Caco-2 (cell line): ENCODE results near the gene ACP7. TPM values are rescaled to one million over a fixed set of nuclear protein-coding genes. Genes with fewer than 3 reads are reported as not detected.

Source experiments
- BruUV-seq: library from RNA; stranded (reverse); fragments of 400-500 nt; replicated peaks from 2 replicates; lab custom pipeline; 2021; lab: Mats Ljungman, UMichigan
- CTCF ChIA-PET: fragments of 300-600 bp; sonication (Branson Sonifier 250); formaldehyde crosslinking; loops from one replicate; lab custom pipeline; 2022; ENCODE audit warnings: antibody characterized with exemption; lab: Charles Lee
- POLR2A ChIA-PET: fragments of 300-600 bp; sonication (Branson Sonifier 250); formaldehyde crosslinking; loops from one replicate; lab custom pipeline; 2022; ENCODE audit warnings: antibody characterized with exemption; lab: Charles Lee
- DNase-seq, 2 experiments: peaks; one replicate each; pipeline versions ENCODE4 v3.0.0 to v3.0.0-alpha.2; 2020 to 2022
- H3K27me3 ChIP-seq: replicated peaks from 2 replicates; pipeline ENCODE4 v1.6.0; 2011; ENCODE audit warnings: low read length; ENCODE audit not compliant: control insufficient read depth, insufficient read depth
- H3K36me3 ChIP-seq: 2 replicates; pipeline ENCODE4 v1.5.1; 2011; ENCODE audit warnings: low read length; ENCODE audit not compliant: control insufficient read depth, insufficient read depth
- H3K4me1 ChIP-seq: fragments of 250-450 bp; sonication (Bioruptor Pico); 2 replicates; pipeline ENCODE4 v1.5.1; 2020; ENCODE audit warnings: mild to moderate bottlenecking
- H3K4me3 ChIP-seq: 2 replicates; pipeline ENCODE4 v1.5.1; 2011; ENCODE audit warnings: low read depth, mild to moderate bottlenecking, control low read depth, low read length
- H3K9me3 ChIP-seq: fragments of 250-450 bp; sonication (Bioruptor Pico); 2 replicates; pipeline ENCODE4 v1.5.1; 2020; ENCODE audit warnings: mild to moderate bottlenecking, moderate library complexity
- H3K27ac Mint-ChIP-seq: one replicate; pipeline ENCODE4 v1.8.0; 2022; ENCODE audit warnings: mixed read lengths; ENCODE audit not compliant: unreplicated experiment
- H3K27me3 Mint-ChIP-seq: one replicate; pipeline ENCODE4 v1.8.0; 2022; ENCODE audit warnings: mixed read lengths; ENCODE audit not compliant: insufficient read depth, unreplicated experiment
- H3K36me3 Mint-ChIP-seq: one replicate; pipeline ENCODE4 v1.8.0; 2022; ENCODE audit warnings: mild to moderate bottlenecking, mixed read lengths; ENCODE audit not compliant: insufficient read depth, unreplicated experiment
- H3K4me1 Mint-ChIP-seq: one replicate; pipeline ENCODE4 v1.8.0; 2022; ENCODE audit warnings: low read depth, mixed read lengths; ENCODE audit not compliant: unreplicated experiment
- H3K4me3 Mint-ChIP-seq: one replicate; pipeline ENCODE4 v1.8.0; 2022; ENCODE audit warnings: mild to moderate bottlenecking, moderate library complexity, mixed read lengths; ENCODE audit not compliant: unreplicated experiment
- H3K9me3 Mint-ChIP-seq: one replicate; pipeline ENCODE4 v1.8.0; 2022; ENCODE audit warnings: mixed read lengths; ENCODE audit not compliant: unreplicated experiment
- CTCF ChIP-seq, 2 experiments: fragments of 200-600 bp in 1 of 2; IDR thresholded peaks; 1 replicate in 1 of 2; 2 replicates in 1 of 2; pipeline versions ENCODE4 v1.5.1 to v1.8.0; 2011 to 2022; ENCODE audit warnings: antibody characterized with exemption in 1 of 2, control low read depth in 1 of 2, inconsistent platforms in 1 of 2, low read depth in 1 of 2, low read length in 1 of 2, mild to moderate bottlenecking in 1 of 2, moderate library complexity in 1 of 2; ENCODE audit not compliant: insufficient read depth in 1 of 2, severe bottlenecking in 1 of 2, unreplicated experiment in 1 of 2
- intact Hi-C: fragments of 100-400 bp; cut with micrococcal nuclease; formaldehyde crosslinking; loops from one replicate; pipeline ENCODE4 v1.10.0; 2022; ENCODE audit not compliant: unreplicated experiment
- total RNA-seq: library from RNA; stranded (reverse); gene quantifications from 2 replicates; pipeline ENCODE4 v1.2.3, GENCODE V29; 2022

ACP7 gene
- total RNA-seq, 1 experiment from 2014 or later, result 0.45 TPM

DNA sequence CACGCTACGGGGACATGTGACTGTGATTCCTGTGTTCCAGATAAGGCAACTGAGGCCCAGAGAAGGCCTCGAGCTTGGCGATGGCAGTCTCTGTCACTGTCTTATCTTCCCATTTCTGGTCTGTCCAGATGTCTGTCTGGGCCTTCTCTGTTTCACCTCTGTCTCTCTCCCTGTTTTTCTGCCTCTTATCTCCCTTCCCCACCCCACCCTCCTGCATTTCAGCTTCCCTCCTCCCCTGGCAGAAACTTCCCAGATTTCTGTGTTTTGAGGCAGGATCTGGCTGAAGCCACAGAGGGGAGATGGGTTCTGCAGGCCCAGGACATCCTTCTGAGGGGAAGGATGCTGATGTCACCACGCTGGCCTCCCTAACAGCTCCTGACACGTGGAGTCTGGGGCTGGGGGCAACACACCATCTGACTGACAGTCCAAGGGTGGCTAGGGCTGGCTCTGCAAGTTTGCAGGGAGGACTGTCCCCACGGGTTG lies 55.8 kb downstream of the ACP7 start:
- POLR2A ChIA-PET, result interaction anchor here (0.5 to 0.7 kb wide), 2 partner anchors 84 to 164 kb away, joined by 3 read pairs; no protein-coding TSS in a partner anchor
- intact Hi-C loops, result loop anchor here (1.0 kb wide), 1 partner anchor 14 kb away; no protein-coding TSS in a partner anchor
- DNase-seq, result peak; percentile 54 to 76
- H3K4me1 Mint-ChIP-seq, result peaks cover 77% of the 10 kb centered on the region
- H3K4me3 ChIP-seq, result no peak overlapping the region
- H3K9me3 ChIP-seq, result peaks cover 4% of the 10 kb centered on the region; the same call in 1 of the 2 replicates
- no peaks in the 10 kb centered on the region for H3K27me3 ChIP-seq
- peaks cover 86% of the 10 kb centered on the region for H3K4me1 ChIP-seq
- CTCF ChIA-PET, result interaction anchor here (0.5 to 1.0 kb wide), 3 partner anchors 28 to 264 kb away, joined by 3 to 6 read pairs (median 6); no protein-coding TSS in a partner anchor
- no peaks in the 10 kb centered on the region for H3K9me3 Mint-ChIP-seq
- H3K36me3 Mint-ChIP-seq, result peaks cover 71% of the 10 kb centered on the region
- peak overlapping the region; percentile 91 for H3K27ac Mint-ChIP-seq
- no peak for TF ChIP-seq CTCF (IDR thresholded peaks at IDR 0.05; ENCODE audit: insufficient read depth in 1 of 2, low read depth in 1 of 2, low read length in 1 of 2, severe bottlenecking in 1 of 2, unreplicated experiment in 1 of 2)
- H3K4me3 Mint-ChIP-seq, result peak overlapping the region; percentile 57
- no peaks in the 10 kb centered on the region for H3K27me3 Mint-ChIP-seq
- no peaks in the 10 kb centered on the region for H3K36me3 ChIP-seq
- BruUV-seq, result no TSS peak

- Mint-ChIP-seq H3K9me3 (no peaks in the 10 kb centered on the region), H3K27ac (peak overlapping the region; percentile 91), H3K27me3 (no peaks in the 10 kb centered on the region), H3K4me3 (peak overlapping the region; percentile 9), H3K4me1 (peaks cover 78% of the 10 kb centered on the region), H3K36me3 (peaks cover 66% of the 10 kb centered on the region)
- no peak for DNase-seq
- H3K4me1 ChIP-seq, result peaks cover 91% of the 10 kb centered on the region
- intact Hi-C loops, result no loop called here
- no TSS peak for BruUV-seq
- H3K4me3 ChIP-seq, result no peak overlapping the region
- no peak for TF ChIP-seq CTCF (IDR thresholded peaks at IDR 0.05; ENCODE audit: insufficient read depth in 1 of 2, low read depth in 1 of 2, low read length in 1 of 2, severe bottlenecking in 1 of 2, unreplicated experiment in 1 of 2)
- no peaks in the 10 kb centered on the region for H3K27me3 ChIP-seq
- ChIA-PET POLR2A (no interaction called here), CTCF (interaction anchor here (1.0 kb wide), 1 partner anchor 263 kb away, joined by 6 read pairs; no protein-coding TSS in a partner anchor)
- H3K36me3 ChIP-seq, result no peaks in the 10 kb centered on the region
- H3K9me3 ChIP-seq, result peaks cover 4% of the 10 kb centered on the region; the same call in 1 of the 2 replicates
These were observed 56.4 kb downstream of the ACP7 start for GRCh38 chr19:39140594-39140993.

- BruUV-seq, result no TSS peak
- no peak for DNase-seq
- peaks cover 63% of the 10 kb centered on the region for H3K36me3 Mint-ChIP-seq
- H3K27ac Mint-ChIP-seq, result peak overlapping the region; percentile 91
- peaks cover 89% of the 10 kb centered on the region for H3K4me1 ChIP-seq
- peaks cover 4% of the 10 kb centered on the region; the same call in 1 of the 2 replicates for H3K9me3 ChIP-seq
- H3K27me3 Mint-ChIP-seq, result no peaks in the 10 kb centered on the region
- TF ChIP-seq CTCF (IDR thresholded peaks at IDR 0.05; ENCODE audit: insufficient read depth in 1 of 2, low read depth in 1 of 2, low read length in 1 of 2, severe bottlenecking in 1 of 2, unreplicated experiment in 1 of 2), result no peak
- no peaks in the 10 kb centered on the region for H3K27me3 ChIP-seq
- no peaks in the 10 kb centered on the region; the same call in 1 of the 2 replicates for H3K36me3 ChIP-seq
- H3K4me3 Mint-ChIP-seq, result no peak overlapping the region
- POLR2A ChIA-PET, result interaction anchor here (0.5 kb wide), 1 partner anchor 212 kb away, joined by 3 read pairs; no protein-coding TSS in a partner anchor
- peaks cover 75% of the 10 kb centered on the region for H3K4me1 Mint-ChIP-seq
- H3K4me3 ChIP-seq, result no peak overlapping the region
- intact Hi-C loops, result no loop called here
- CTCF ChIA-PET, result no interaction called here
- no peaks in the 10 kb centered on the region for H3K9me3 Mint-ChIP-seq
These were observed 57.8 kb downstream of the ACP7 start for GRCh38 chr19:39141929-39142328.
